ENCODE data around the gene PALM2AKAP2. TPM values are rescaled to one million over a fixed set of nuclear protein-coding genes. Genes with fewer than 3 reads are reported as not detected.

Gene PALM2AKAP2
- total and polyA plus RNA-seq, 2 donors (not counting 3 experiments of a cell fraction or from before 2014, with no cell fraction given) = 0.01 TPM; not detected in 1

GRCh38 chr9:109789971-109790370 lies 10.0 kb downstream of the PALM2AKAP2 start:
- POLR2A ChIA-PET = no interaction called here
- no peaks in the 10 kb centered on the region for H3K9me1 ChIP-seq (replicated peaks; ENCODE audit: control insufficient read depth, extremely low read depth, insufficient read depth, low read length)
- CTCF ChIA-PET = interaction anchor here (1.0 kb wide), 1 partner anchor 28 kb away, joined by 3 read pairs; no protein-coding TSS in a partner anchor
- no peak overlapping the region for H3K27ac ChIP-seq (ENCODE audit: insufficient read depth, low read depth, low read length)
- no peaks in the 10 kb centered on the region for H3K4me1 ChIP-seq (ENCODE audit: control insufficient read depth, extremely low read depth, insufficient read depth, low read length)
- no peak overlapping the region for H3K9ac ChIP-seq (replicated peaks; ENCODE audit: extremely low read depth, insufficient read depth, low read length)
- dilution Hi-C loops (cut with MboI; ENCODE audit: extremely low pct_ligation_motif_present, low sequenced_read_pairs) = no loop called here
- no TSS peak for BruUV-seq (replicated peaks)
- H3K79me2 ChIP-seq (ENCODE audit: control insufficient read depth, insufficient read depth, low read length) = no peaks in the 10 kb centered on the region
- H2AFZ ChIP-seq (ENCODE audit: low read depth, low read length) = no peak overlapping the region
- H3K36me3 ChIP-seq (ENCODE audit: control insufficient read depth in 2 of 2, extremely low read depth in 1 of 2, insufficient read depth in 2 of 2, low read length in 2 of 2) = no peaks in the 10 kb centered on the region
- DNase-seq (ENCODE audit: low read depth, low spot score) = no peak
- intact Hi-C loops (cut with micrococcal nuclease) = no loop called here
- H3K4me3 ChIP-seq (replicated peaks in 1 of 3; ENCODE audit: insufficient read depth in 1 of 3, low read depth in 1 of 3, low read length in 3 of 3) = no peak overlapping the region
- H3K4me2 ChIP-seq (ENCODE audit: insufficient read depth, low read length) = no peak overlapping the region
- no peak for FAIRE-seq
- TF ChIP-seq MYC (IDR thresholded peaks at IDR 0.05; ENCODE audit: low read depth, low read length) (no peak), GATA2 (IDR thresholded peaks at IDR 0.05; ENCODE audit: insufficient read depth, insufficient read length, low read depth, low read length) (no peak), MAX (IDR thresholded peaks at IDR 0.05; ENCODE audit: insufficient read depth, insufficient read length) (no peak), POLR2A (IDR thresholded peaks at IDR 0.05; ENCODE audit: low read depth, low read length) (no peak), POLR2AphosphoS5 (IDR thresholded peaks at IDR 0.05; ENCODE audit: insufficient read depth, low read depth, low read length) (no peak), JUN (IDR thresholded peaks at IDR 0.05; ENCODE audit: borderline replicate concordance, insufficient read depth, insufficient read length, low read depth) (no peak), EZH2 (IDR thresholded peaks at IDR 0.05; ENCODE audit: borderline replicate concordance, low read depth, low read length, severe bottlenecking) (no peak), CTCF (IDR thresholded peaks at IDR 0.05; ENCODE audit: extremely low read depth in 1 of 2, insufficient read depth in 1 of 2, low read depth in 1 of 2, low read length in 2 of 2) (no peak), FOS (IDR thresholded peaks at IDR 0.05; ENCODE audit: borderline replicate concordance, insufficient read depth, low read length) (no peak)
- H4K20me1 ChIP-seq (replicated peaks; ENCODE audit: control insufficient read depth, extremely low read depth, insufficient read depth, low read length) = no peaks in the 10 kb centered on the region
- H3K9me3 ChIP-seq (replicated peaks; ENCODE audit: control insufficient read depth, insufficient read depth, low read length) = no peaks in the 10 kb centered on the region
- peaks cover 0 to 1% of the 10 kb centered on the region in 2 experiments for H3K27me3 ChIP-seq (ENCODE audit: control insufficient read depth in 2 of 2, insufficient read depth in 2 of 2, low read length in 2 of 2)
